HepG2 (cell line): ENCODE data around the gene TOMM7. TPM values are rescaled to one million over a fixed set of nuclear protein-coding genes. Genes with fewer than 3 reads are reported as not detected.

ENCODE experiments used
- DMAP1 ChIP-seq: IDR thresholded peaks from 2 replicates; pipeline ENCODE4 v1.6.1; 2016
- DNMT1 ChIP-seq: sonication (generic); formaldehyde crosslinking; IDR thresholded peaks from 2 replicates; pipeline ENCODE4 v1.5.1; 2020; ENCODE audit warnings: mild to moderate bottlenecking, missing genetic modification reagents
- ETV6 ChIP-seq: sonication (generic); formaldehyde crosslinking; conservative IDR thresholded peaks from 2 replicates; pipeline ENCODE4 v1.4.0; 2020; ENCODE audit warnings: missing genetic modification reagents
- EZH2 ChIP-seq: conservative IDR thresholded peaks from 2 replicates; pipeline ENCODE4 v1.6.1; 2012; ENCODE audit warnings: mild to moderate bottlenecking, low read depth, low read length, moderate library complexity
- IKZF4 ChIP-seq: sonication (generic); formaldehyde crosslinking; IDR thresholded peaks from 2 replicates; pipeline ENCODE4 v1.5.1; 2020; ENCODE audit warnings: borderline replicate concordance, mild to moderate bottlenecking, low read depth, missing genetic modification reagents; ENCODE audit errors: not compliant biosample characterization
- NCOA2 ChIP-seq: sonication (generic); formaldehyde crosslinking; IDR thresholded peaks from 2 replicates; pipeline ENCODE4 v1.8.0; 2022; ENCODE audit warnings: inconsistent platforms
- NFKB2 ChIP-seq: sonication (generic); formaldehyde crosslinking; IDR thresholded peaks from 2 replicates; pipeline ENCODE4 v1.4.0; 2020; ENCODE audit warnings: missing genetic modification reagents, borderline replicate concordance
- NR2F2 ChIP-seq: IDR thresholded peaks from 2 replicates; pipeline ENCODE4 v1.6.1; 2012; ENCODE audit warnings: low read depth, inconsistent platforms, borderline replicate concordance
- PCBP2 ChIP-seq: fragments of 200-400 bp; formaldehyde crosslinking; optimal IDR thresholded peaks from 2 replicates; pipeline ENCODE3; 2018; ENCODE audit warnings: low read length, low read depth; ENCODE audit not compliant: poor library complexity, severe bottlenecking
- PHF20 ChIP-seq: sonication (generic); formaldehyde crosslinking; IDR thresholded peaks from 2 replicates; pipeline ENCODE4 v1.5.0; 2020; ENCODE audit warnings: mild to moderate bottlenecking, missing genetic modification reagents
- RAD51 ChIP-seq: fragments of 450-650 bp; IDR thresholded peaks from 2 replicates; pipeline ENCODE4 v1.6.1; 2016; ENCODE audit warnings: borderline replicate concordance
- TBL1XR1 ChIP-seq: fragments of 150-350 bp; IDR thresholded peaks from 2 replicates; pipeline ENCODE4 v1.6.1; 2014; ENCODE audit warnings: borderline replicate concordance, low read length; ENCODE audit not compliant: partially characterized antibody
- TEAD3 ChIP-seq: optimal IDR thresholded peaks from 2 replicates; pipeline ENCODE3; 2016; ENCODE audit warnings: borderline replicate concordance
- TOPORS ChIP-seq: sonication (generic); formaldehyde crosslinking; IDR thresholded peaks from 2 replicates; pipeline ENCODE4 v1.8.0; 2023; ENCODE audit warnings: mild to moderate bottlenecking, missing genetic modification reagents
- ZFP36L2 ChIP-seq: sonication (generic); formaldehyde crosslinking; IDR thresholded peaks from 2 replicates; pipeline ENCODE4 v1.4.0; 2020; ENCODE audit warnings: missing genetic modification reagents
- ZMAT3 ChIP-seq: sonication (generic); formaldehyde crosslinking; conservative IDR thresholded peaks from 2 replicates; pipeline ENCODE4 v1.7.0; 2021; ENCODE audit warnings: missing genetic modification reagents
- ZNF256 ChIP-seq: sonication (generic); formaldehyde crosslinking; conservative IDR thresholded peaks from 2 replicates; pipeline ENCODE4 v1.4.0; 2020; ENCODE audit warnings: missing genetic modification reagents
- ZNF326 ChIP-seq: sonication (generic); formaldehyde crosslinking; IDR thresholded peaks from 2 replicates; pipeline ENCODE4 v1.4.0; 2020; ENCODE audit warnings: missing genetic modification reagents, borderline replicate concordance
- ZNF431 ChIP-seq: sonication (generic); formaldehyde crosslinking; IDR thresholded peaks from 2 replicates; pipeline ENCODE4 v1.9.0; 2022; ENCODE audit warnings: missing genetic modification reagents, low read depth, mild to moderate bottlenecking, borderline replicate concordance
- ZNF724P ChIP-seq: sonication (generic); formaldehyde crosslinking; IDR thresholded peaks from 2 replicates; pipeline ENCODE4 v1.8.0; 2022; ENCODE audit warnings: missing genetic modification reagents, borderline replicate concordance
- ZNF737 ChIP-seq: sonication (generic); formaldehyde crosslinking; IDR thresholded peaks from 2 replicates; pipeline ENCODE4 v1.5.0; 2020; ENCODE audit warnings: missing genetic modification reagents, mild to moderate bottlenecking, borderline replicate concordance
- ZNF776 ChIP-seq: sonication (generic); formaldehyde crosslinking; IDR thresholded peaks from 2 replicates; pipeline ENCODE4 v1.4.0; 2020; ENCODE audit warnings: mild to moderate bottlenecking, missing genetic modification reagents
- polyA plus RNA-seq, 8 experiments: library from polyadenylated mRNA; depleted of rRNA in 3 of 8; stranded (reverse) in 7 of 8; unstranded in 1 of 8; fragments of >200 nt; fragmentation: Illumina TruSeq in 4 of 8; extraction: Trizol in 4 of 8; gene quantifications; 2 replicates each; pipeline versions ENCODE4 v1.2.1 to v1.2.3, GENCODE V29; 2011 to 2016; ENCODE audit warnings: low read depth in 4 of 8, missing spikeins in 1 of 8, mixed read lengths in 1 of 8; ENCODE audit not compliant: insufficient read depth in 1 of 8
- total RNA-seq, 5 experiments: library from RNA; depleted of rRNA; stranded (reverse); fragments of >200 nt; fragmentation: Illumina TruSeq; extraction: Trizol; gene quantifications; 2 replicates each; pipeline ENCODE4 v1.2.3, GENCODE V29; 2016; ENCODE audit warnings: low read depth in 1 of 5
- TF ChIP-seq, protein P1 (sequence below): sonication (generic); formaldehyde crosslinking; IDR thresholded peaks from 2 replicates; pipeline ENCODE4 v1.5.0; 2020; ENCODE audit warnings: mild to moderate bottlenecking, missing genetic modification reagents
- TF ChIP-seq, protein P2 (sequence below): IDR thresholded peaks from 2 replicates; pipeline ENCODE4 v1.6.1; 2016; ENCODE audit warnings: missing compliant biosample characterization, missing genetic modification reagents, borderline replicate concordance
- TF ChIP-seq, protein P3 (sequence below): sonication (generic); formaldehyde crosslinking; IDR thresholded peaks from 2 replicates; pipeline ENCODE4 v1.5.0; 2020; ENCODE audit warnings: mild to moderate bottlenecking, missing genetic modification reagents

The TOMM7 gene
- total and polyA plus RNA-seq, 2 of the 13 experiments (the other 11 are each of a cell fraction or from before 2014, with no cell fraction given), result 251 to 369 TPM

DNA sequence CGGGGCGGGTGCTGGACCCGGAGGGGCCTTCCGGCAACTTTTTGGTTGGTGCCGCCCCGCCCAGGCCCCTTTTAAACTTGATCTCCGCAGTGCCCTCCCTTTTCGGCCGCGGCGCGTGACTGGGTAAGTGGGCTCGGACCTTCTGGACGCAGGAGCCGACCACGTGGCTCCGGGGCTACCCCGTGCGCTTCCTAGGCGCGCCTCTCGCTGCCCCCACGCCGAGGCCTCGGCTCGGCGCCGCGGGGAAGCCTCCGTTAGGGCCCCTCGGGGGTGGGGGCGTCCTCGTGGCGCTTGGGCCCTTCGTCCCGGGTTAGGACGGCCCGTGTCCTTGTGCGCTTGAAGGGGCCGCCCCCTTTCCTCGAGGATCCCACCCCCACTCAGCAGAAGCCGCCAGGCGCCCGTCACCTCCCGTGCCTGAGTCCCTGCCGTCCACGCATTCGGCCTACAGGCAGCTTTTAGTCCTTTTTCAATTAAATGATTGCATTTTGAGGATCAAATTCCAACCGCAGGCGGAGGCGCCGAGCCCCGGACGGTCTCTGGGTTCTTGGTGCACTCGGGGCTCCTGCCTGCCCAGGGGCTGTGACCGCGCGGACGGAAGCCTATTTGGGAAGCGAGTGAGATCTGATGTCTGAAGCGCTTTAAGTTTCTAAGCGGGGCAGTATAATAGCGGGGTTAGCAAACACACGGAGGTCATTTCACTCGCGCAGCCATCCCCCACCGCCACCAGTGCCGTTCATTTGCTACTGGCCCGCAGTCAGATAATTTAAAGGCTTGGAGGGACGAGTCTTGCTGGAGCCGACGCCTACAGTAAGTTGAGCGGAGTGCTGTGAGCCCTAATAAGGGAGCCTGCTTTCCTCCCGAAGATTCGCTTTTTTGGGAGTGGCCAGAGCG is 31.8 kb upstream of the TOMM7 start (continued):
- no peak for TF ChIP-seq IKZF4 (CRISPR knock-in tag)
- TF ChIP-seq ZNF326 (CRISPR knock-in tag), result no peak
- no peak for TF ChIP-seq RAD51
- no peak for TF ChIP-seq NR2F2
- TF ChIP-seq DNMT1, result no peak
- peak; percentile 93; the same call in 1 of the 2 replicates for TF ChIP-seq NFKB2 (CRISPR knock-in tag)
- TF ChIP-seq, protein P1, sequence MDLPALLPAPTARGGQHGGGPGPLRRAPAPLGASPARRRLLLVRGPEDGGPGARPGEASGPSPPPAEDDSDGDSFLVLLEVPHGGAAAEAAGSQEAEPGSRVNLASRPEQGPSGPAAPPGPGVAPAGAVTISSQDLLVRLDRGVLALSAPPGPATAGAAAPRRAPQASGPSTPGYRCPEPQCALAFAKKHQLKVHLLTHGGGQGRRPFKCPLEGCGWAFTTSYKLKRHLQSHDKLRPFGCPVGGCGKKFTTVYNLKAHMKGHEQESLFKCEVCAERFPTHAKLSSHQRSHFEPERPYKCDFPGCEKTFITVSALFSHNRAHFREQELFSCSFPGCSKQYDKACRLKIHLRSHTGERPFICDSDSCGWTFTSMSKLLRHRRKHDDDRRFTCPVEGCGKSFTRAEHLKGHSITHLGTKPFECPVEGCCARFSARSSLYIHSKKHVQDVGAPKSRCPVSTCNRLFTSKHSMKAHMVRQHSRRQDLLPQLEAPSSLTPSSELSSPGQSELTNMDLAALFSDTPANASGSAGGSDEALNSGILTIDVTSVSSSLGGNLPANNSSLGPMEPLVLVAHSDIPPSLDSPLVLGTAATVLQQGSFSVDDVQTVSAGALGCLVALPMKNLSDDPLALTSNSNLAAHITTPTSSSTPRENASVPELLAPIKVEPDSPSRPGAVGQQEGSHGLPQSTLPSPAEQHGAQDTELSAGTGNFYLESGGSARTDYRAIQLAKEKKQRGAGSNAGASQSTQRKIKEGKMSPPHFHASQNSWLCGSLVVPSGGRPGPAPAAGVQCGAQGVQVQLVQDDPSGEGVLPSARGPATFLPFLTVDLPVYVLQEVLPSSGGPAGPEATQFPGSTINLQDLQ (CRISPR knock-in tag), result peak; percentile 79; the same call in 1 of the 2 replicates
- no peak for TF ChIP-seq EZH2
- TF ChIP-seq, protein P2, sequence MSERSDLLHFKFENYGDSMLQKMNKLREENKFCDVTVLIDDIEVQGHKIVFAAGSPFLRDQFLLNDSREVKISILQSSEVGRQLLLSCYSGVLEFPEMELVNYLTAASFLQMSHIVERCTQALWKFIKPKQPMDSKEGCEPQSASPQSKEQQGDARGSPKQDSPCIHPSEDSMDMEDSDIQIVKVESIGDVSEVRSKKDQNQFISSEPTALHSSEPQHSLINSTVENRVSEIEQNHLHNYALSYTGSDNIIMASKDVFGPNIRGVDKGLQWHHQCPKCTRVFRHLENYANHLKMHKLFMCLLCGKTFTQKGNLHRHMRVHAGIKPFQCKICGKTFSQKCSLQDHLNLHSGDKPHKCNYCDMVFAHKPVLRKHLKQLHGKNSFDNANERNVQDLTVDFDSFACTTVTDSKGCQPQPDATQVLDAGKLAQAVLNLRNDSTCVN, result no peak
- 0 out of 2 replicates have a peak, but pooled peaks have one; percentile 62 for TF ChIP-seq ETV6 (CRISPR knock-in tag)
- TF ChIP-seq ZNF256 (CRISPR knock-in tag), result 0 out of 2 replicates have a peak, but pooled peaks have one; percentile 58
- no peak for TF ChIP-seq ZNF737 (CRISPR knock-in tag)
- no peak for TF ChIP-seq TEAD3 (CRISPR knock-in tag)
- no peak for TF ChIP-seq ZFP36L2 (CRISPR knock-in tag)
- TF ChIP-seq, protein P3, sequence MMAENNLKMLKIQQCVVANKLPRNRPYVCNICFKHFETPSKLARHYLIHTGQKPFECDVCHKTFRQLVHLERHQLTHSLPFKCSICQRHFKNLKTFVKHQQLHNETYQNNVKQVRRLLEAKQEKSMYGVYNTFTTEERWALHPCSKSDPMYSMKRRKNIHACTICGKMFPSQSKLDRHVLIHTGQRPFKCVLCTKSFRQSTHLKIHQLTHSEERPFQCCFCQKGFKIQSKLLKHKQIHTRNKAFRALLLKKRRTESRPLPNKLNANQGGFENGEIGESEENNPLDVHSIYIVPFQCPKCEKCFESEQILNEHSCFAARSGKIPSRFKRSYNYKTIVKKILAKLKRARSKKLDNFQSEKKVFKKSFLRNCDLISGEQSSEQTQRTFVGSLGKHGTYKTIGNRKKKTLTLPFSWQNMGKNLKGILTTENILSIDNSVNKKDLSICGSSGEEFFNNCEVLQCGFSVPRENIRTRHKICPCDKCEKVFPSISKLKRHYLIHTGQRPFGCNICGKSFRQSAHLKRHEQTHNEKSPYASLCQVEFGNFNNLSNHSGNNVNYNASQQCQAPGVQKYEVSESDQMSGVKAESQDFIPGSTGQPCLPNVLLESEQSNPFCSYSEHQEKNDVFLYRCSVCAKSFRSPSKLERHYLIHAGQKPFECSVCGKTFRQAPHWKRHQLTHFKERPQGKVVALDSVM, result peak; percentile 26; the same call in 1 of the 2 replicates
- TF ChIP-seq PHF20 (CRISPR knock-in tag), result peak; percentile 59
- TF ChIP-seq ZNF724P (CRISPR knock-in tag), result no peak
- peak; percentile 87 for TF ChIP-seq ZNF776
- TF ChIP-seq DMAP1 (CRISPR knock-in tag), result peak; percentile 98
- no peak for TF ChIP-seq TOPORS (CRISPR knock-in tag)
- peak; percentile 30; the same call in 1 of the 2 replicates for TF ChIP-seq ZMAT3 (CRISPR knock-in tag)
- peak; percentile 44 for TF ChIP-seq NCOA2 (CRISPR knock-in tag)
- no peak for TF ChIP-seq PCBP2
- TF ChIP-seq TBL1XR1, result no peak
- TF ChIP-seq ZNF431, result peak; percentile 78; the same call in 1 of the 2 replicates
